Erythroblast (primary cell): ENCODE measurements around the gene GM2A.
"Not testable (repeated sequence)": the region's sequence is repeated elsewhere in the genome, so short reads cannot be mapped to it uniquely, and the experiment has no call there.

ENCODE experiments used
- GATA1 ChIP-seq: IDR thresholded peaks from 2 replicates; pipeline ENCODE4 v1.6.1; 2011; ENCODE audit warnings: low read depth, mild to moderate bottlenecking, control low read depth, low read length, moderate library complexity
- POLR2A ChIP-seq: IDR thresholded peaks from 2 replicates; pipeline ENCODE4 v1.6.1; 2011; ENCODE audit warnings: mild to moderate bottlenecking, low read length

GRCh38 chr5:151235239-151235571 lies 17.8 kb upstream of the GM2A start:
- TF ChIP-seq POLR2A, GATA1: not testable (repeated sequence)
